Activated T-cell treated with anti-CD3 and anti-CD28 coated beads, Interleukin-2, amount 50 U/mL, for 1 hour (primary cell): ENCODE results near the gene C1QTNF1.
"Not testable (repeated sequence)": the region's sequence is repeated elsewhere in the genome, so short reads cannot be mapped to it uniquely, and the experiment has no call there.

ENCODE experiments used
- DNase-seq: peaks from one replicate; pipeline ENCODE4 v3.0.0-alpha.2; 2020

The C1QTNF1 gene

DNA sequence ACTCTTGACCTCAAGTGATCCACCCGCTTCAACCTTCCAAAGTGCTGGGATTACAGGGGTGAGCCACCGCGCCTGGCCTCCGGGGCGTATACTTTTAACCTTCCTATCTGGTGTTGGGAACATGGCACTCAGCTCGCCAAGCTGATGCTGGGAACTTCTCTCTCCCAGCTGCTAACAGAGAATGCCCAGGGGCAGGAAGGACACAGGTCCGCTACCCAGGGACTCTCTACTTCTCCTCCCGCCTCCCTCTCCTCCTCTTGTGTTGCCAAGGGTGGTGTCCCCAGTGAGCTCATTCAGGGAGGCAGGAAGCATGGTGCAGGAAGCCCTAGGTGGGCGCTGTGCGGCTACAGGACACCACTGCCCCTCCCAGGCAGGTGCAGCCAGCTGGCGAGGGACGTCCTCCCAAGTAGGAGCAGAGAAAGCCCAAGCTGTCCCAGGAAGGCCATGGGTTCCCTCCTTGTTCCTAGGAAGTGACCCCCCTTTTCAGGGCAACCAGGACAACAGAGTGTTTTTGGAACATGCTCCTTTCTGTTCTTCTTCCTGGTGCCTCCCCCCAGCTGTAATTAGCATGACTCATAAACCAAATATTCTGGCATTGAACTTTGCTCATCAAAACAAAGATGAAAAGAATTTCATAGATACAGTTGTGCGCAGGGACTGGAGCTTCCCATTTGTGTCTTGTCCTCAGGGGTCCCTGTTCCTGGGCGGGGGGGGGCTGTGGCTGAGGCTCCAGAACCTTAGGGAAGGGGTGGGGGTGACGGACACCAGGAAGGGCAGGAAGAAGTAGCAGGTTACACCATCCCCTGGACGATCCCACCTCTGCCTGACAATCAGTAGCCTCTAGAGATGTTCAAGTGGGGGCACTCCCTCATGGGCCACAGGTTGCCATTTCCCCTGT lies 2.7 kb downstream of the C1QTNF1 start:
- no peak for DNase-seq

- DNase-seq: no peak
Measured at GRCh38 chr17:79027274-79027924, 3.4 kb downstream of the C1QTNF1 start.

GRCh38 chr17:79027925-79028491 lies 4.0 kb downstream of the C1QTNF1 start:
- DNase-seq: no peak

GRCh38 chr17:79028496-79029326 lies 4.7 kb downstream of the C1QTNF1 start:
- no peak for DNase-seq

GRCh38 chr17:79029327-79030009 lies 5.5 kb downstream of the C1QTNF1 start:
- DNase-seq: no peak

DNA sequence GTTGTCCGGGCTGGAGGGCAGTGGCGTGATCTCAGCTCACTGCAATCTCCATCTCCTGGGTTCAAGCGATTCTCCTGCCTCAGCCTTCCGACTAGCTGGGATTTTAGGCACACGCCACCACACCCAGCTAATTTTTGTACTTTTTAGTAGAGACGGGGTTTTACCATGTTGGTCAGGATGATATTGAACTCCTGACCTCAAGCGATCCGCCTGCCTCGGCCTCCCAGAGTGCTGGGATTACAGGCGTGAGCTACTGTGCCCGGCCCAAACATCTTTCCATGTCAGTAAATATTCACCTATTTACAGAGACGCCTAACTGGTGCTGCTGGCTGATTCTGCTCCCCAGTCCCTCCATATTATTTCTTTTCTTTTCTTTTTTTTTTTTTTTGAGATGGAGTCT lies 6.7 kb downstream of the C1QTNF1 start:
- not testable (repeated sequence) for DNase-seq

DNA sequence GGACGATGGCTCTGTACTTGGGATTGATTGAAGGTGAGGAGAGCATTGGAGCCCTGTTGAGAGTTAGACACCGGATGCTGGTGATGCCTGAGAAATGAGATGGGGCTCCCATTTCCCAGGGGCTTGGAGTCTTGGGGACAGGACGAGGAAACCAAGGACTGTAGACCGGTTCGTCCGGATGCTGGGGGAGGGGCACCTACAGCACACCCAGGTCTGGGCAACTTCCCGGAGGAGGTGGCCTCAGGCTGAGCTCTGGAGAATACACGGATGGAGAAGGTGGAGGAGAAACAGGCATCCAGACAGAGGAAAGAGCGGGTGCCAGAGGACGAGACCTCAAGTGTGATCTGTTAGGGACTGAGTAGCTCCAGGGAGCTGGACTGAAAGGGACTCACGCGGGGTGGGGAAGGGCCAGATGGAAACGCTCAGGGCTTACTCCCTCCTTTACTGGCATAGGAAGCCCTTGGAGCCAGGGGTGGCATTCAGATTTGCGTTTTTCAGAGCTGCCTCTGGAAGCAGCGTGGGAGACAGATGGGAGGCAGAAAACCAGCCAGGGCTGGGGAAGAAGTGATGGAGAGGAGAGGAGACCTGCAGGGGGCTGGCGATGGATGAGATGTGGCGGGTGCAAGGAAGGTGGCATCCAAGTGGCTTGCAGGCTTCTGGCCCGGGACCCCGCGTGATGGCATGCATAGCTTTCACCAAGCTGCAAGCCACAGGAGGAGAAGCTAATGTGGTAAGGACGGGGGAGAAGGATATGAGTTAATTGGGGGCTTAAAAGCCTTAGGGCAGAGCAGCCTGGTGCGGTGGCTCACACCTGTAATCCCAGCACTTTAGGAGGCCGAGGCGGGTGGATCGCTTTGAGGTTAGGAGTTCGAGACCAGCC lies 8.3 kb downstream of the C1QTNF1 start:
- DNase-seq: no peak

GRCh38 chr17:79033046-79033616 lies 9.2 kb downstream of the C1QTNF1 start:
- DNase-seq: no peak

- DNase-seq: no peak
Measured at GRCh38 chr17:79033741-79034501, 10.0 kb downstream of the C1QTNF1 start.

- DNase-seq: no peak
Measured at GRCh38 chr17:79034931-79035485, 11.0 kb downstream of the C1QTNF1 start.

DNA sequence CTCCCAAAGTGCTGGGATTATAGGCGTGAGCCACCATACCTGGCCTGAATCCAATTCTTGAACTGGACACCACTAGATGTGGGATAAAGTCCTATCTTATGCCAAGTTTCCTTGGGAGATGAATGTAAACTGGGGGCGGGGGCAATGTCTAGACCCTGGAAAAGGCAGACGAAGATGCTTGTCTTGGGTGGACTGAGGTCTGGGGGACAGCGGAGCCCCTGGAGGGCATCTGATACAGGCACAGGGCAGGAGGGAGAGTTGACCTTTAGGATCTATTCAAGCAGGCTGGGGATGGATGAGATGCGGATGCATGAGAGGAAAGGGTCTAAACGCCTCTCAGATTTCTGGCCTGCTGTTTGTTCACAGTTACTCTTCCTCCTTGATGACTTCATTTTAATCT lies 11.7 kb downstream of the C1QTNF1 start:
- no peak for DNase-seq

DNA sequence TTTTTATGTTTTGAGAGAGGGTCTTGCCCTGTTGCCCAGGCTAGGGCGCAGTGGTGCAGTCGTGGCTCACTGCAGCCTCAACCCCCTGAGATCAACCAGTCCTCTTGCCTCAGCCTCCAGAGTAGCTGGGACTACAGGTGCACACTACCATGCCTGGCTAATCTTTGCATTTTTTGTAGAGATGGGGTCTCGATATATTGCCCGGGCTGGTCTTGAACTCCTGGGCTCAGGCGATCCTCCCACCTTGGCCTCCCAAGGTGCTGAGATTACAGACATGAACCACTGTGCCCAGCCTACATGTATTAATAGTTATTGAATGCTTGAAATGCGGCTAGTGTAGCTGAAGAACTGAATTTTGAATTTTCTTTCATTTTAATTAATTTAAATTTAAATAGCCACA lies 12.2 kb downstream of the C1QTNF1 start:
- no peak for DNase-seq

GRCh38 chr17:79036596-79036995 lies 12.6 kb downstream of the C1QTNF1 start:
- DNase-seq: no peak

- no peak for DNase-seq
Measured at GRCh38 chr17:79038545-79039135, 14.7 kb downstream of the C1QTNF1 start.

GRCh38 chr17:79039171-79039570 lies 15.2 kb downstream of the C1QTNF1 start:
- DNase-seq: no peak

DNA sequence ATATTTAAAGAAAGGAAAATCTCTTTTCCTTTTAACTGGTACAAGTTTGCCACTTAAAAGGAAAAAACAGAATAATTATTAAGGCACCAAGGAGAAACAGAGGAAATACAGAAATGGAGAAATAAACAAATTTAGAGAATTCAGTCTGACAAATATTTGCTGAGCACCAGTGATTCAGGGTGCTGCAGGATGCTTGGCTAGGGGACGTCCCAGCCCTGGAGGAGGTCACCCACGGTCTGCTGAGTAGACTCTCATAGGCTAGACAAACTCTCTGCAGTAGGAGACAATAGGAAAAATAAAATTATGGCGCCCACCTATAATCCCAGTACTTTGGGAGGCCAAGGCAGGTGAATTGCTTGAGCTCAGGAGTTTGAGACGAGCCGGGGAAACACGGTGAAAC lies 15.9 kb downstream of the C1QTNF1 start:
- DNase-seq: no peak

DNA sequence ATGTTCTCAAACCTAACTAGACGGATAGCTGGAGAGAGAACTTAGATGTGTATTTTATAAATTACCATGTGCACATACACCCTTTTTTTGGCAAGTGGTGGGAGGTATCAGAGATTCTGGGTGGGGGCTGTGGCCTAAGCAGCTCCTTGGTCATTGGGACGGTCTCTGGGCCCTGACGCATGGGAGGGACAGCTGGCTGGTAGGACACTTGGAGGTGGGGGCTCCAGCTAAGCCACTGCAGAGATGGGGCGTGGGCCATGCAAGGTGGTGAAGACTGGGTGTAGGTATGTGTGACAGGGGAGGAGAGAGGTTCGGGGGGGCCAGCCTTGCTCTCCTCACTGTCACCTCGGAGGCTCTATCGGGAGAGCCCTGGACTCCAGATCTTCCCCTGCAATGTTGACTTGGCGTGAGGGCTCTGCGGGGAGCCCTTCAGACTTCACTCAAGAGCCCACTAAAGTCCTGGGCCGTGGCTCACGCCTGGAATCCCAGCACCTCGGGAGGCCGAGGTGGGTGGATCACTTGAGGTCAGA lies 17.1 kb downstream of the C1QTNF1 start:
- DNase-seq: no peak

GRCh38 chr17:79041723-79042420 lies 17.9 kb downstream of the C1QTNF1 start:
- DNase-seq: no peak
